Neural crest cell (in vitro differentiated cells): ENCODE data around the gene TRAPPC12. TPM values are rescaled to one million over a fixed set of nuclear protein-coding genes. Genes with fewer than 3 reads are reported as not detected.
"Not testable (repeated sequence)": the region's sequence is repeated elsewhere in the genome, so short reads cannot be mapped to it uniquely, and the experiment has no call there.

Source experiments
- DNase-seq: peaks from one replicate; pipeline ENCODE4 v3.0.0; 2021; ENCODE audit warnings: low read depth, mixed read lengths, low spot score
- H3K27ac Mint-ChIP-seq: one replicate; pipeline ENCODE4 v1.8.0; 2021; ENCODE audit warnings: mild to moderate bottlenecking, mixed read lengths; ENCODE audit not compliant: unreplicated experiment
- H3K27me3 Mint-ChIP-seq: 2 replicates; pipeline ENCODE4 v1.8.0; 2021; ENCODE audit warnings: low read depth, mild to moderate bottlenecking, mixed read lengths
- H3K36me3 Mint-ChIP-seq: 2 replicates; pipeline ENCODE4 v1.8.0; 2021; ENCODE audit warnings: low read depth, mild to moderate bottlenecking, mixed read lengths
- H3K4me1 Mint-ChIP-seq: 2 replicates; pipeline ENCODE4 v1.8.0; 2021; ENCODE audit warnings: mixed read lengths
- H3K4me3 Mint-ChIP-seq: one replicate; pipeline ENCODE4 v1.8.0; 2021; ENCODE audit warnings: mild to moderate bottlenecking, mixed read lengths
- H3K9me3 Mint-ChIP-seq: 2 replicates; pipeline ENCODE4 v1.8.0; 2021; ENCODE audit warnings: mixed read lengths
- CTCF ChIP-seq: fragments of 200-600 bp; sonication (generic); conservative IDR thresholded peaks from 2 replicates; pipeline ENCODE4 v1.5.0; 2021; ENCODE audit warnings: antibody characterized with exemption, mild to moderate bottlenecking
- total RNA-seq: library from RNA; stranded (reverse); gene quantifications from 2 replicates; pipeline ENCODE4 v1.2.1, GENCODE V29; 2021

TRAPPC12 gene
- total RNA-seq, 1 donor from 2014 or later, result 96.9 TPM

- DNase-seq, result no peak
- H3K9me3 Mint-ChIP-seq, result no peaks in the 10 kb centered on the region
- peaks cover 4% of the 10 kb centered on the region for H3K4me1 Mint-ChIP-seq
- peaks cover 17% of the 10 kb centered on the region for H3K36me3 Mint-ChIP-seq
- H3K4me3 Mint-ChIP-seq, result no peak overlapping the region
- TF ChIP-seq CTCF, result no peak
- peak overlapping the region; percentile 27 for H3K27ac Mint-ChIP-seq
- no peaks in the 10 kb centered on the region for H3K27me3 Mint-ChIP-seq
These were observed 71.0 kb downstream of the TRAPPC12 start for GRCh38 chr2:3450385-3451010.

- Mint-ChIP-seq H3K9me3 (no peaks in the 10 kb centered on the region), H3K27ac (no peak overlapping the region), H3K27me3 (no peaks in the 10 kb centered on the region), H3K36me3 (peaks cover 17% of the 10 kb centered on the region), H3K4me3 (no peak overlapping the region), H3K4me1 (peaks cover 4% of the 10 kb centered on the region)
- DNase-seq, result no peak
- TF ChIP-seq CTCF, result no peak
These were observed 71.7 kb downstream of the TRAPPC12 start for GRCh38 chr2:3451169-3451568.

GRCh38 chr2:3451926-3452671, 72.6 kb downstream of the TRAPPC12 start:
- no peaks in the 10 kb centered on the region for H3K27me3 Mint-ChIP-seq
- peaks cover 18% of the 10 kb centered on the region for H3K36me3 Mint-ChIP-seq
- TF ChIP-seq CTCF, result no peak
- H3K4me1 Mint-ChIP-seq, result peaks cover 4% of the 10 kb centered on the region
- DNase-seq, result no peak
- H3K9me3 Mint-ChIP-seq, result no peaks in the 10 kb centered on the region
- peak overlapping the region; percentile 19 for H3K27ac Mint-ChIP-seq
- no peak overlapping the region for H3K4me3 Mint-ChIP-seq

GRCh38 chr2:3453190-3453999, 73.9 kb downstream of the TRAPPC12 start:
- no peaks in the 10 kb centered on the region for H3K9me3 Mint-ChIP-seq
- no peak overlapping the region for H3K4me3 Mint-ChIP-seq
- no peak for TF ChIP-seq CTCF
- peaks cover 16% of the 10 kb centered on the region for H3K36me3 Mint-ChIP-seq
- H3K4me1 Mint-ChIP-seq, result peaks cover 4% of the 10 kb centered on the region
- H3K27me3 Mint-ChIP-seq, result no peaks in the 10 kb centered on the region
- no peak for DNase-seq
- H3K27ac Mint-ChIP-seq, result peak overlapping the region; percentile 71

- H3K27me3 Mint-ChIP-seq, H3K4me3 Mint-ChIP-seq, DNase-seq, H3K9me3 Mint-ChIP-seq, H3K27ac Mint-ChIP-seq, H3K4me1 Mint-ChIP-seq: not testable (repeated sequence)
- peaks cover 18% of the 10 kb centered on the region for H3K36me3 Mint-ChIP-seq
These were observed 74.5 kb downstream of the TRAPPC12 start for GRCh38 chr2:3454005-3454404.
